Measurements from ENCODE around the gene RPL32. TPM values are rescaled to one million over a fixed set of nuclear protein-coding genes. Genes with fewer than 3 reads are reported as not detected.

RPL32 gene
- total and polyA plus RNA-seq, 2 experiments from 2014 or later = 426 to 947 TPM

- DNase-seq = no peak
- Histone ChIP-seq H3K4me2 (ENCODE audit: unreplicated experiment) (no peak overlapping the region), H3K4me1 (ENCODE audit: insufficient read depth) (no peaks in the 10 kb centered on the region), H3K9me3 (ENCODE audit: low read depth) (no peaks in the 10 kb centered on the region), H3K9me2 (ENCODE audit: insufficient read depth) (no peaks in the 10 kb centered on the region), H3K4me3 (no peak overlapping the region), H3F3A (ENCODE audit: insufficient read depth) (no peaks in the 10 kb centered on the region), H3K36me3 (ENCODE audit: low read depth) (no peaks in the 10 kb centered on the region), H3K79me2 (ENCODE audit: insufficient read depth) (no peaks in the 10 kb centered on the region), H4K20me1 (ENCODE audit: insufficient read depth) (no peaks in the 10 kb centered on the region), H3K27ac (no peak overlapping the region), H3K9ac (no peak overlapping the region), H3K27me3 (replicated peaks; ENCODE audit: insufficient read depth) (no peaks in the 10 kb centered on the region), H2AFZ (no peak overlapping the region)
- in situ Hi-C loops (cut with MboI) = no loop called here
- 58 to 59% methylated on average over 7 to 8 of the region's 8 CpGs for WGBS, 2 experiments (ENCODE audit: low coverage in 1 of 2, low lambda C conversion rate in 2 of 2, missing lambda C conversion rate in 2 of 2)
- TF ChIP-seq EZH2 (IDR thresholded peaks at IDR 0.05; ENCODE audit: insufficient read depth, poor library complexity, severe bottlenecking) (no peak), EZH2phosphoT487 (IDR thresholded peaks at IDR 0.05; ENCODE audit: insufficient read depth, low read depth) (no peak)
These were observed 18.5 kb downstream of the RPL32 start for GRCh38 chr3:12822725-12823373.

GRCh38 chr3:12818773-12819172 is 22.6 kb downstream of the RPL32 start:
- Histone ChIP-seq H3K9ac (no peak overlapping the region), H4K20me1 (ENCODE audit: insufficient read depth) (no peaks in the 10 kb centered on the region), H3K4me1 (ENCODE audit: insufficient read depth) (no peaks in the 10 kb centered on the region), H3K27me3 (replicated peaks; ENCODE audit: insufficient read depth) (no peaks in the 10 kb centered on the region), H3K4me3 (no peak overlapping the region), H3K79me2 (ENCODE audit: insufficient read depth) (no peaks in the 10 kb centered on the region), H3K36me3 (ENCODE audit: low read depth) (no peaks in the 10 kb centered on the region), H3K9me3 (ENCODE audit: low read depth) (no peaks in the 10 kb centered on the region), H3K27ac (no peak overlapping the region), H3F3A (ENCODE audit: insufficient read depth) (no peaks in the 10 kb centered on the region), H3K9me2 (ENCODE audit: insufficient read depth) (no peaks in the 10 kb centered on the region), H3K4me2 (ENCODE audit: unreplicated experiment) (no peak overlapping the region), H2AFZ (no peak overlapping the region)
- TF ChIP-seq EZH2phosphoT487 (IDR thresholded peaks at IDR 0.05; ENCODE audit: insufficient read depth, low read depth) = no peak
- no peak for TF ChIP-seq EZH2 (IDR thresholded peaks at IDR 0.05; ENCODE audit: insufficient read depth, poor library complexity, severe bottlenecking)
- 66 to 69% methylated on average over 5 of the region's 5 CpGs for WGBS, 2 experiments (ENCODE audit: low coverage in 1 of 2, low lambda C conversion rate in 2 of 2, missing lambda C conversion rate in 2 of 2)
- no peak for DNase-seq
- in situ Hi-C loops (cut with MboI) = no loop called here

GRCh38 chr3:12818273-12818672 is 23.1 kb downstream of the RPL32 start:
- 76 to 79% methylated on average over 8 of the region's 8 CpGs for WGBS, 2 experiments (ENCODE audit: low coverage in 1 of 2, low lambda C conversion rate in 2 of 2, missing lambda C conversion rate in 2 of 2)
- H3K27me3 ChIP-seq (replicated peaks; ENCODE audit: insufficient read depth) = no peaks in the 10 kb centered on the region

GRCh38 chr3:12817343-12817710 is 24.0 kb downstream of the RPL32 start:
- Histone ChIP-seq H3K36me3 (ENCODE audit: low read depth) (no peaks in the 10 kb centered on the region), H3K9ac (no peak overlapping the region), H3K4me3 (no peak overlapping the region), H3K9me2 (ENCODE audit: insufficient read depth) (no peaks in the 10 kb centered on the region), H3K79me2 (ENCODE audit: insufficient read depth) (no peaks in the 10 kb centered on the region), H3K9me3 (ENCODE audit: low read depth) (no peaks in the 10 kb centered on the region), H4K20me1 (ENCODE audit: insufficient read depth) (no peaks in the 10 kb centered on the region), H2AFZ (no peak overlapping the region), H3K27me3 (replicated peaks; ENCODE audit: insufficient read depth) (no peaks in the 10 kb centered on the region), H3K27ac (no peak overlapping the region), H3K4me1 (ENCODE audit: insufficient read depth) (no peaks in the 10 kb centered on the region), H3K4me2 (ENCODE audit: unreplicated experiment) (no peak overlapping the region), H3F3A (ENCODE audit: insufficient read depth) (no peaks in the 10 kb centered on the region)
- no peak for TF ChIP-seq EZH2phosphoT487 (IDR thresholded peaks at IDR 0.05; ENCODE audit: insufficient read depth, low read depth)
- WGBS, 2 experiments (ENCODE audit: low coverage in 1 of 2, low lambda C conversion rate in 2 of 2, missing lambda C conversion rate in 2 of 2) = 64 to 78% methylated on average over 15 to 16 of the region's 16 CpGs
- in situ Hi-C loops (cut with MboI) = no loop called here
- no peak for DNase-seq

More at GRCh38 chr3:12818273-12818672, 23.1 kb downstream of the RPL32 start:
- no peak for TF ChIP-seq EZH2 (IDR thresholded peaks at IDR 0.05; ENCODE audit: insufficient read depth, poor library complexity, severe bottlenecking)
- TF ChIP-seq EZH2phosphoT487 (IDR thresholded peaks at IDR 0.05; ENCODE audit: insufficient read depth, low read depth) = no peak
- H2AFZ ChIP-seq = no peak overlapping the region
- H3K4me2 ChIP-seq (ENCODE audit: unreplicated experiment) = no peak overlapping the region
- no peak overlapping the region for H3K4me3 ChIP-seq
- no peaks in the 10 kb centered on the region for H3K9me3 ChIP-seq (ENCODE audit: low read depth)
- H3K9ac ChIP-seq = no peak overlapping the region
- H4K20me1 ChIP-seq (ENCODE audit: insufficient read depth) = no peaks in the 10 kb centered on the region
- no peaks in the 10 kb centered on the region for H3K9me2 ChIP-seq (ENCODE audit: insufficient read depth)
- in situ Hi-C loops (cut with MboI) = no loop called here
- no peaks in the 10 kb centered on the region for H3K79me2 ChIP-seq (ENCODE audit: insufficient read depth)
- H3K4me1 ChIP-seq (ENCODE audit: insufficient read depth) = no peaks in the 10 kb centered on the region
- H3K36me3 ChIP-seq (ENCODE audit: low read depth) = no peaks in the 10 kb centered on the region
- H3K27ac ChIP-seq = no peak overlapping the region
- DNase-seq = no peak
- no peaks in the 10 kb centered on the region for H3F3A ChIP-seq (ENCODE audit: insufficient read depth)
